OCI-LY3 (cell line): ENCODE results near the gene YTHDC1.

Experiments
- CTCF ChIP-seq: fragments of 200-600, 300-600 bp; sonication (generic); IDR thresholded peaks from 2 replicates; pipeline ENCODE4 v1.5.1; 2014; ENCODE audit warnings: antibody characterized with exemption, low read length, low read depth
- EZH2phosphoT487 ChIP-seq: fragments of 200-600 bp; shearing (Covaris generic); IDR thresholded peaks from 2 replicates; pipeline ENCODE4 v1.6.1; 2018; ENCODE audit warnings: antibody characterized with exemption, mixed run types, low read depth

GRCh38 chr4:68336530-68336929, 13.4 kb downstream of the YTHDC1 start:
- TF ChIP-seq CTCF (no peak), EZH2phosphoT487 (no peak)
